Loucy (cell line): ENCODE data around the gene TGM3.

Source experiments
- H2AFZ ChIP-seq: fragments of 200-600 bp; sonication (generic); 2 replicates; pipeline ENCODE4 v1.6.0; 2016; ENCODE audit warnings: antibody characterized with exemption, mild to moderate bottlenecking, low read length, moderate library complexity
- H3F3A ChIP-seq: fragments of 200-600 bp; 2 replicates; pipeline ENCODE4 v1.6.0; 2016; ENCODE audit warnings: antibody characterized with exemption, low read depth, mild to moderate bottlenecking
- H3K27me3 ChIP-seq: fragments of 200-600 bp; sonication (generic); 2 replicates; pipeline ENCODE4 v1.6.1; 2014; ENCODE audit warnings: low read length, mild to moderate bottlenecking; ENCODE audit not compliant: insufficient read depth, poor library complexity, severe bottlenecking
- H3K36me3 ChIP-seq: fragments of 200-600 bp; sonication (generic); 2 replicates; pipeline ENCODE4 v1.6.1; 2016; ENCODE audit warnings: low read length; ENCODE audit not compliant: insufficient read depth
- H3K4me1 ChIP-seq: fragments of 200-600 bp; sonication (generic); 2 replicates; pipeline ENCODE4 v1.5.1; 2014; ENCODE audit warnings: low read length, mild to moderate bottlenecking; ENCODE audit not compliant: insufficient read depth, poor library complexity, severe bottlenecking
- H3K4me2 ChIP-seq: fragments of 200-600 bp; sonication (generic); 2 replicates; pipeline ENCODE4 v1.6.0; 2014; ENCODE audit warnings: antibody characterized with exemption, low read length, low read depth, mild to moderate bottlenecking; ENCODE audit not compliant: poor library complexity, severe bottlenecking
- H3K4me3 ChIP-seq: fragments of 200-600 bp; sonication (generic); 2 replicates; pipeline ENCODE4 v1.5.1; 2014; ENCODE audit warnings: low read length, mild to moderate bottlenecking, mixed read lengths; ENCODE audit not compliant: poor library complexity, severe bottlenecking
- H3K79me2 ChIP-seq: fragments of 200-600 bp; sonication (generic); 2 replicates; pipeline ENCODE4 v1.6.1; 2014; ENCODE audit warnings: low read length; ENCODE audit not compliant: insufficient read depth
- H3K9ac ChIP-seq: fragments of 200-600 bp; sonication (generic); 2 replicates; pipeline ENCODE4 v1.6.0; 2014; ENCODE audit warnings: mild to moderate bottlenecking, low read depth, low read length, moderate library complexity; ENCODE audit not compliant: poor library complexity, severe bottlenecking
- H3K9me2 ChIP-seq: fragments of 200-600 bp; sonication (generic); replicated peaks from 2 replicates; pipeline ENCODE4 v1.6.1; 2016; ENCODE audit warnings: low read depth, low read length, mixed read lengths
- H3K9me3 ChIP-seq: fragments of 200-600 bp; sonication (generic); 2 replicates; pipeline ENCODE4 v1.6.1; 2014; ENCODE audit warnings: mild to moderate bottlenecking, antibody characterized with exemption, low read length, low read depth; ENCODE audit not compliant: insufficient read depth
- H4K20me1 ChIP-seq: fragments of 200-600 bp; sonication (generic); 2 replicates; pipeline ENCODE4 v1.6.0; 2014; ENCODE audit warnings: antibody characterized with exemption, low read length, mild to moderate bottlenecking; ENCODE audit not compliant: insufficient read depth, poor library complexity, severe bottlenecking
- EZH2phosphoT487 ChIP-seq: fragments of 200-600 bp; IDR thresholded peaks from 2 replicates; pipeline ENCODE4 v1.6.1; 2018; ENCODE audit warnings: antibody characterized with exemption, mild to moderate bottlenecking, moderate library complexity, borderline replicate concordance
- TF ChIP-seq, protein P1 (sequence below): fragments of 200-600 bp; sonication (generic); conservative IDR thresholded peaks from 2 replicates; pipeline ENCODE4 v1.5.1; 2014; ENCODE audit warnings: mild to moderate bottlenecking, antibody characterized with exemption, low read length

Gene TGM3

DNA sequence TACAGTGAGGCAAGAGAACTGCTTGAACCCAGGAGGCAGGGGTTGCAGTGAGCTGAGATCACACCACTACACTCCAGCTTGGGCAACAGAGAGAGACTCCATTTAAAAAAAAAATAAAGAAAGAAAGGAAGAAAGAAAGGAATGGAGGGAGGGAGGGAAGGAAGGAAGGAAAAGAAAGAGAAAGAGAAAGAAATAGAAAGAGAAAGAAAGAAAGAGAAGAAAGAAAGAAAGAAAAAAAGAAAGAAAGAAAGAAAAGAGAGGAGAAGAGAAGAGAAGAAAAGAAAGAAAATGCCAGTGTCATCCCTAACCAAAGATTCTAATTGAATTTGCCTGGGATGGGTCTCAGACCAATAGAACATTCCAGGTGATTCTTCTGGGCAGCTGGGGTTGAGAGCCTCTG lies 4.2 kb downstream of the TGM3 start:
- H3K36me3 ChIP-seq = no peaks in the 10 kb centered on the region
- H3K9ac ChIP-seq = no peak overlapping the region
- no peak overlapping the region for H3K4me3 ChIP-seq
- H3F3A ChIP-seq = no peaks in the 10 kb centered on the region
- H3K4me2 ChIP-seq = no peak overlapping the region
- H2AFZ ChIP-seq = no peak overlapping the region
- no peaks in the 10 kb centered on the region for H3K4me1 ChIP-seq
- TF ChIP-seq, protein P1, sequence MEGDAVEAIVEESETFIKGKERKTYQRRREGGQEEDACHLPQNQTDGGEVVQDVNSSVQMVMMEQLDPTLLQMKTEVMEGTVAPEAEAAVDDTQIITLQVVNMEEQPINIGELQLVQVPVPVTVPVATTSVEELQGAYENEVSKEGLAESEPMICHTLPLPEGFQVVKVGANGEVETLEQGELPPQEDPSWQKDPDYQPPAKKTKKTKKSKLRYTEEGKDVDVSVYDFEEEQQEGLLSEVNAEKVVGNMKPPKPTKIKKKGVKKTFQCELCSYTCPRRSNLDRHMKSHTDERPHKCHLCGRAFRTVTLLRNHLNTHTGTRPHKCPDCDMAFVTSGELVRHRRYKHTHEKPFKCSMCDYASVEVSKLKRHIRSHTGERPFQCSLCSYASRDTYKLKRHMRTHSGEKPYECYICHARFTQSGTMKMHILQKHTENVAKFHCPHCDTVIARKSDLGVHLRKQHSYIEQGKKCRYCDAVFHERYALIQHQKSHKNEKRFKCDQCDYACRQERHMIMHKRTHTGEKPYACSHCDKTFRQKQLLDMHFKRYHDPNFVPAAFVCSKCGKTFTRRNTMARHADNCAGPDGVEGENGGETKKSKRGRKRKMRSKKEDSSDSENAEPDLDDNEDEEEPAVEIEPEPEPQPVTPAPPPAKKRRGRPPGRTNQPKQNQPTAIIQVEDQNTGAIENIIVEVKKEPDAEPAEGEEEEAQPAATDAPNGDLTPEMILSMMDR = no peak
- no peak for TF ChIP-seq EZH2phosphoT487
- H3K79me2 ChIP-seq = no peaks in the 10 kb centered on the region
- no peaks in the 10 kb centered on the region for H3K9me3 ChIP-seq
- H4K20me1 ChIP-seq = no peaks in the 10 kb centered on the region
- no peaks in the 10 kb centered on the region for H3K27me3 ChIP-seq
- H3K9me2 ChIP-seq = no peaks in the 10 kb centered on the region

DNA sequence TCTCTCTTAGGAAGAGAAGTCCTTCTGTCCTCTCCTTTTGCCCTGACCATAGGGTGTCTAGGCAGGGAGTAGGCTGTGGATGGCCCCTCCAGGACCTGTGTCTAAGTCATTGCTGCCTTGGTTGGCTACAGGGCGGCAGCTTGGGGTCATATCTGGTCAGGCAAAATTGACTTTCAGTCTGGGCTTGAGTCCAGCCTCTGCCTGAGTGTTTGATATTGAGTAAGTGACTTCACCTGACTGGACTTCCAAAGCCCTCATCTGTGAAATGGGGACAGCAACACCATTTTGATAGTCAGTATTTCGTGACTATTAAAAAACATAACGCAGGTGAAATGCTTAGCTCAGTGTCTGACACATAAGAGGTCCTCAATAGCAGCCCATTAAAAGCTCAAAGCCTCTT lies 4.6 kb downstream of the TGM3 start:
- TF ChIP-seq EZH2phosphoT487 = no peak
- TF ChIP-seq, protein P1 = no peak
- Histone ChIP-seq H3K36me3 (no peaks in the 10 kb centered on the region), H3K9ac (no peak overlapping the region), H3K9me2 (no peaks in the 10 kb centered on the region), H2AFZ (no peak overlapping the region), H3K4me3 (no peak overlapping the region), H3K9me3 (no peaks in the 10 kb centered on the region), H3K79me2 (no peaks in the 10 kb centered on the region), H3F3A (no peaks in the 10 kb centered on the region), H3K4me2 (no peak overlapping the region), H3K27me3 (no peaks in the 10 kb centered on the region), H4K20me1 (no peaks in the 10 kb centered on the region), H3K4me1 (no peaks in the 10 kb centered on the region)

DNA sequence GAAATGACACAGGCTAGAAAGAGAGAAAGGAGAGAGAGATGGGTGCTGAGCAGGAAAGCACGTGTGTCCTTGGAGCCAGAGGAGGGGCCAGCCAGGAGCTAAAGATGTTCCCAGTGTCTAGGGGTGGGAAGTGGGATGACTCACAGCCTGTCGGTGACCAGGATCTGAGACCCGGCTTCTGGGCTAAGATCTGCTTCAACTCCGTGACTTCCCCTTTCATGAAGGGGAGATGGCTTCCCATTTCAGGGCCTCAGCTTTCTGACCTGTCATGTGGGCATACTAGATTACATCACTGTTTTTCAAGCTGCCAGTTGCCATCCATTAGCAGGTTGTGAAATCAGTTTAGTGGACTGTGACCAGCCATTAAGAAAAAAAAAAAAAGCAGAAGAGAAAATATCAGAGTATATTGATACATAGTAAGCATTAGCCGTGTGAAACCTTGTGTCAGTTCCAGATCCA lies 5.4 kb downstream of the TGM3 start:
- Histone ChIP-seq H3K36me3 (no peaks in the 10 kb centered on the region), H3K4me1 (no peaks in the 10 kb centered on the region), H3K27me3 (no peaks in the 10 kb centered on the region), H3K9ac (no peak overlapping the region), H2AFZ (no peak overlapping the region), H3F3A (no peaks in the 10 kb centered on the region), H3K9me2 (no peaks in the 10 kb centered on the region), H3K4me2 (no peak overlapping the region), H3K4me3 (no peak overlapping the region), H4K20me1 (no peaks in the 10 kb centered on the region), H3K9me3 (no peaks in the 10 kb centered on the region), H3K79me2 (no peaks in the 10 kb centered on the region)
- TF ChIP-seq, protein P1 = no peak
- TF ChIP-seq EZH2phosphoT487 = no peak
